Adipocyte (in vitro differentiated cells): ENCODE data around the gene ATG16L1.

ENCODE experiments used
- DNase-seq: peaks from one replicate; pipeline ENCODE4 v3.0.0-alpha.2; 2015; ENCODE audit warnings: low read depth
- H3K27me3 ChIP-seq: replicated peaks from 2 replicates; pipeline ENCODE4 v1.7.0; 2013; ENCODE audit warnings: mild to moderate bottlenecking, low read length, moderate library complexity; ENCODE audit not compliant: control insufficient read depth, insufficient read depth
- H3K36me3 ChIP-seq: 2 replicates; pipeline ENCODE4 v1.7.0; 2013; ENCODE audit warnings: low read length, mild to moderate bottlenecking, moderate library complexity; ENCODE audit not compliant: control insufficient read depth, insufficient read depth, severe bottlenecking
- H3K4me1 ChIP-seq: 2 replicates; pipeline ENCODE4 v1.7.0; 2013; ENCODE audit warnings: mild to moderate bottlenecking, low read length, moderate library complexity; ENCODE audit not compliant: control insufficient read depth, insufficient read depth
- H3K4me3 ChIP-seq: 2 replicates; pipeline ENCODE4 v1.7.0; 2013; ENCODE audit warnings: mild to moderate bottlenecking, low read length, moderate library complexity
- H3K9ac ChIP-seq: 2 replicates; pipeline ENCODE4 v1.7.0; 2013; ENCODE audit warnings: mild to moderate bottlenecking, low read length, moderate library complexity
- H3K9me3 ChIP-seq: 2 replicates; pipeline ENCODE4 v1.7.0; 2013; ENCODE audit warnings: mild to moderate bottlenecking, low read length, moderate library complexity; ENCODE audit not compliant: control insufficient read depth

The ATG16L1 gene

GRCh38 chr2:233213011-233213410 lies 38.5 kb upstream of the ATG16L1 start:
- H3K4me1 ChIP-seq = peaks cover 11% of the 10 kb centered on the region
- DNase-seq = no peak
- H3K4me3 ChIP-seq = no peak overlapping the region
- H3K9me3 ChIP-seq = no peaks in the 10 kb centered on the region
- peaks cover 27% of the 10 kb centered on the region for H3K27me3 ChIP-seq
- no peak overlapping the region for H3K9ac ChIP-seq
- no peaks in the 10 kb centered on the region for H3K36me3 ChIP-seq

GRCh38 chr2:233213975-233214374 lies 37.5 kb upstream of the ATG16L1 start:
- no peak for DNase-seq
- H3K27me3 ChIP-seq = peaks cover 18% of the 10 kb centered on the region
- H3K9ac ChIP-seq = no peak overlapping the region
- H3K36me3 ChIP-seq = no peaks in the 10 kb centered on the region
- H3K9me3 ChIP-seq = no peaks in the 10 kb centered on the region
- H3K4me1 ChIP-seq = peaks cover 11% of the 10 kb centered on the region
- H3K4me3 ChIP-seq = no peak overlapping the region

DNA sequence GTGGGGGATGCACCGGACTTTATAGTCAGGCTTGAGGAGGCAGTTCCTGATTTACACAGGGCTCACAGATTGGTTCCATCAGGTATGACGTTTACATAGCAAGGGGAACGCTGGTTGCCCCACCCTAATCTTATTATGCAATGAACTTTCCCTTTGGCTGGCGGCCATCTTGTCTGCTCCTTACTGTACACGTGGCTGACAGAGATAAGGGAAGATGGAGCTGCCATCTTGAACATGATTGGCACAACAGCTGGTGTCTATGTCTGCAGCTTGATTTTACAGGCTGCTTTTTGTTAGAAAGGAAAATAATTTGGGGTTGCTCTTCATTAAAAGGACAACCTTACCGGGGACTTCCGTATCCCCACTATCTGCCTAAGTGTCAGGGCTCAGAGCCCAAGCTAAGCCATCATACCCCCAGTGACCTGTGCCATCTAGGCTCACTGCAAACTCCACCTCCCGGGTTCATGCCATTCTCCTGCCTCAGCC lies 33.5 kb upstream of the ATG16L1 start:
- no peak for DNase-seq
- Histone ChIP-seq H3K9me3 (no peaks in the 10 kb centered on the region), H3K4me1 (no peaks in the 10 kb centered on the region), H3K9ac (no peak overlapping the region), H3K27me3 (no peaks in the 10 kb centered on the region), H3K36me3 (no peaks in the 10 kb centered on the region), H3K4me3 (no peak overlapping the region)

- no peaks in the 10 kb centered on the region for H3K27me3 ChIP-seq
- no peak overlapping the region for H3K9ac ChIP-seq
- H3K9me3 ChIP-seq = no peaks in the 10 kb centered on the region
- no peak overlapping the region for H3K4me3 ChIP-seq
- H3K4me1 ChIP-seq = no peaks in the 10 kb centered on the region
- H3K36me3 ChIP-seq = no peaks in the 10 kb centered on the region
- DNase-seq = no peak
Measured at GRCh38 chr2:233218836-233219235, 32.6 kb upstream of the ATG16L1 start.

DNA sequence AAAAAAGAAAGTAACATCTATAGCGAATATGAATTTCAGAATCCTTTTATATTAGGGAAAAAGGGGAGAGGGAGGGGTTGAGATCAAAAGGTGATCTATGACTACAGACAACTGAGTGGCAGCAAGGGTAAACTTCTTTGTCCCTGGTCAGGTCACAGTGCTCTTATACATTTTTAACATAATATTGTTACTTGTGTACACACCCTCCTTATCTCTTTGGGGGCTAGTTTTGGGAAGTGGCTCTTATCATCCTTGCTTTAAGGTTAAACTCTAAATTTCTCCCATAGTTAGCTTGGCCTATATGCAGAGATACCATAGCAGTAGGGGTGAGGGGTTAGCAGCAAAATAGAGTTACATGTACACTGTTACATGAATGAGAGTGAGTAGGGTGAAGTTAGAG lies 31.6 kb upstream of the ATG16L1 start:
- no peak overlapping the region for H3K4me3 ChIP-seq
- no peak for DNase-seq

DNA sequence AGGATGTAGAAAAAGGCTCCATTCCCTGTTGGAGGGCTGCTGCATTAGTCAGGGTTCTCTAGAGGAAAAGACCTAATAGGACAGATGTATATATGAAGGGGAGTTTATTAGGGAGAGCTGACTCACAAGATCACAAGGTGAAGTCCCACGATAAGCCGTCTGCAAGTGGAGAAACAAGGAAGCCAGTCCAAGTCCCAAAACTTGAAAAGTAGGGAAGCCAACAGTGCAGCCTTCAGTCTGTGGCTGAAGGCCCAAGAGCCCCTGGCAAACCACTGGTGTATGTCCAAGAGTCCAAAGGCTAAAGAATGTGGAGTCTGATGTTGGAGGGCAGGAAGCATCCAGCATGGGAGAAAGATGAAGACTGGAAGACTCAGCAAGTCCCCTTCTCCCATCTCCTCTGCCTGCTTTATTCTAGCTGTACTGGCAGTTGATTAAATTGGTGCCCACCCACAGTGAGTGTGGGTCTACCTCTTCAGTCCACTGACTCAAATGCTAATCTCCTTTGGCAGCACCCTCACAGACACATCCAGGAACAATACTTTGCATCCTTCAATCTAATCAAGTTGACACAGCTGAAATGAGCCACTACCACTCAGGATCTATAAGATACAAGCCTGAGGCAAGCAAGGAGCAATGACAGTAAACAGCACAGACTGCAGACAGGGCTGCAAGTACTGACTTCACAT lies 30.0 kb upstream of the ATG16L1 start:
- Histone ChIP-seq H3K9me3 (peaks cover 4% of the 10 kb centered on the region), H3K27me3 (peaks cover 16% of the 10 kb centered on the region), H3K36me3 (no peaks in the 10 kb centered on the region), H3K9ac (no peak overlapping the region), H3K4me1 (no peaks in the 10 kb centered on the region), H3K4me3 (no peak overlapping the region)
- DNase-seq = no peak

More for the DNA sequence above, 31.6 kb upstream of the ATG16L1 start:
- H3K9me3 ChIP-seq = no peaks in the 10 kb centered on the region
- H3K27me3 ChIP-seq = peaks cover 8% of the 10 kb centered on the region
- no peaks in the 10 kb centered on the region for H3K36me3 ChIP-seq
- no peak overlapping the region for H3K9ac ChIP-seq
- no peaks in the 10 kb centered on the region for H3K4me1 ChIP-seq

DNA sequence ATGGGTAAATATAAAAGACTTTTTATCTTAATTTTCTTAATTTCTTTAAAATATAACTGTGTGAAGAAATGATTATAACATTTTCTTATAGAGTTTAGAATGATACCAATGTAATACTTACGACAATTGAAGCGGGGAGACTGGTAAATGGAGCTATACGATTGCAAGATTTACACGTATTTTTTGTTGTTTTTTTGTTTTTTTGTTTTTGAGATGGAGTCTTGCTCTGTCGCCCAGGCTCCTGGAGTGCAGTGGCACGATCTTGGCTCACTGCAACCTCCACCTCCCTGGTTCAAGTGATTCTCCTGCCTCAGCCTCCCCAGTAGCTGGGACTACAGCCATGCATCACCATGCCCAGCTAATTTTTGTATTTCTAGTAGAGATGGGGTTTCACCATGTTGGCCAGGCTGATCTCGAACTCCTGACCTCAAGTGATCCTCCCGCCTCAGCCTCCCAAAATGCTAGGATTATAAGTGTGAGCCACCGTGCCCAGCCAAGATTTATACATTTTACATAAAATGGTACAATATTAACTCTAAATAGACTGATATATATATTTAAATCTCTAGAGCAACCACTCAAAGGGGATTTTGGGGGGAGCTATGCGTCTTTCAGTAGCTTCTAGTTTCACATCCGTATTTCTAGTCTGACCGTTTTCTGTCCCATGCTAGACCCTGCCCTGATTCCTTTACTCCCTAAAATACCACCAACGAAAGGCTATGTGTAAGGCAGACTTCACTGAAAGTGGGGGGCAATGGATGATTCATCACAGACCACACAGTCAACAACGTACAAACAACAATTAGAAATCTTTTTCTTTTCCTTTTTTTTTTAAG lies 28.2 kb upstream of the ATG16L1 start:
- peaks cover 32% of the 10 kb centered on the region for H3K27me3 ChIP-seq
- peaks cover 4% of the 10 kb centered on the region for H3K9me3 ChIP-seq
- no peak overlapping the region for H3K4me3 ChIP-seq
- no peaks in the 10 kb centered on the region for H3K36me3 ChIP-seq
- no peak for DNase-seq
- no peaks in the 10 kb centered on the region for H3K4me1 ChIP-seq
- no peak overlapping the region for H3K9ac ChIP-seq

GRCh38 chr2:233225230-233226068 lies 26.0 kb upstream of the ATG16L1 start:
- Histone ChIP-seq H3K4me3 (no peak overlapping the region), H3K4me1 (no peaks in the 10 kb centered on the region), H3K9ac (no peak overlapping the region), H3K36me3 (no peaks in the 10 kb centered on the region), H3K9me3 (peaks cover 4% of the 10 kb centered on the region), H3K27me3 (peaks cover 32% of the 10 kb centered on the region)
- no peak for DNase-seq

DNA sequence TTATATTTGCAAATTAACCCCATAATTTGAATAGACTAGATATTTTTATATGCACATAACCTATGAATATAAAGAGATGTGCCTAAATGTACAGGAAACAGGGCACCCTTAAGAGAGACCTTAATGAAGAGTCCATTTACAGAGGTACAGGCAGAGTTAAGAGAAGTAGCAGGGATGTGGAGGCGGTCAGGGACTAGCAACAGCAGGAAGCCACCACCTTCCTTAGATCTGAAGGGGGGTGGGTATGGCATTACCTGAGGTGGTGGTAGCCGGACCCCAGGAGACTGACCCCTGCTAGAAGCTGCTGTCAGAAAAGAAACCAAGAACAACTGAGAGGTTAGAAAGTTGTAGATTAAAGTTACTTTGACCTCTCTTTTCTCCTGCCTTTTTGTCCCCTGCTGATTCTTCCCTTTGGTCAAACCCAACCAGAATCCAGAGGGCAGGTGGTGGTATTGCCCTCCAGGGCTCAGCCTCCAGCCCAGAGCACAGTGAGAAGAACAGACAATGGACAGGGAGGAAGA lies 24.9 kb upstream of the ATG16L1 start:
- DNase-seq = no peak
- Histone ChIP-seq H3K4me3 (no peak overlapping the region), H3K27me3 (peaks cover 32% of the 10 kb centered on the region), H3K4me1 (no peaks in the 10 kb centered on the region), H3K9me3 (peaks cover 4% of the 10 kb centered on the region), H3K36me3 (no peaks in the 10 kb centered on the region), H3K9ac (no peak overlapping the region)

- DNase-seq = no peak
- Histone ChIP-seq H3K4me1 (no peaks in the 10 kb centered on the region), H3K27me3 (peaks cover 37% of the 10 kb centered on the region), H3K9ac (no peak overlapping the region), H3K4me3 (no peak overlapping the region), H3K36me3 (no peaks in the 10 kb centered on the region), H3K9me3 (peaks cover 4% of the 10 kb centered on the region)
Measured at GRCh38 chr2:233227346-233227978, 24.0 kb upstream of the ATG16L1 start.
